Common myeloid progenitor, CD34-positive (primary cell): ENCODE data around the gene ATP5PD.

Experiments used
- CTCF ChIA-PET: fragments of 350-600 bp; sonication (Branson Sonifier 250); formaldehyde crosslinking; loops from one replicate; lab custom pipeline; 2021; ENCODE audit warnings: antibody characterized with exemption; lab: Charles Lee
- POLR2A ChIA-PET: fragments of 350-600 bp; sonication (Branson Sonifier 250); formaldehyde crosslinking; loops from one replicate; lab custom pipeline; 2021; ENCODE audit warnings: antibody characterized with exemption; lab: Charles Lee
- DNase-seq, 3 donors: peaks; one replicate each; pipeline versions ENCODE4 v3.0.0 to v3.0.0-alpha.2; 2013
- H3K27ac ChIP-seq, 2 experiments: 1 replicate in 1 of 2; 2 replicates in 1 of 2; pipeline ENCODE4 v1.7.0; 2013; ENCODE audit warnings: inconsistent platforms in 2 of 2, low read length in 2 of 2, mild to moderate bottlenecking in 2 of 2, low read depth in 1 of 2, moderate library complexity in 1 of 2; ENCODE audit not compliant: severe bottlenecking in 2 of 2, insufficient read depth in 1 of 2, poor library complexity in 1 of 2
- H3K27me3 ChIP-seq, 5 experiments: replicated peaks in 2 of 5; 1 replicate in 3 of 5; 2 replicates in 2 of 5; pipeline versions ENCODE4 v1.6.1 to v1.7.0; 2013; ENCODE audit warnings: low read length in 4 of 5, mild to moderate bottlenecking in 2 of 5, moderate library complexity in 2 of 5, inconsistent platforms in 1 of 5; ENCODE audit not compliant: insufficient read depth in 5 of 5, control insufficient read depth in 4 of 5
- H3K36me3 ChIP-seq, 4 experiments: 1 replicate in 2 of 4; 2 replicates in 2 of 4; pipeline versions ENCODE4 v1.6.1 to v1.7.0; 2013; ENCODE audit warnings: low read length in 3 of 4, control low read depth in 1 of 4, mild to moderate bottlenecking in 1 of 4; ENCODE audit not compliant: control insufficient read depth in 4 of 4, insufficient read depth in 4 of 4
- H3K4me1 ChIP-seq, 4 experiments: 1 replicate in 3 of 4; 2 replicates in 1 of 4; pipeline versions ENCODE4 v1.6.1 to v1.7.1; 2013; ENCODE audit warnings: low read length in 3 of 4, mild to moderate bottlenecking in 3 of 4, control low read depth in 1 of 4, inconsistent platforms in 1 of 4, moderate library complexity in 1 of 4; ENCODE audit not compliant: control insufficient read depth in 4 of 4, insufficient read depth in 4 of 4; ENCODE audit errors: control extremely low read depth in 1 of 4
- H3K4me3 ChIP-seq, 7 experiments: 1 replicate in 4 of 7; 2 replicates in 3 of 7; pipeline versions ENCODE4 v1.5.1 to v1.7.0; 2013; ENCODE audit warnings: mild to moderate bottlenecking in 7 of 7, low read length in 6 of 7, moderate library complexity in 6 of 7, inconsistent platforms in 2 of 7, low read depth in 2 of 7, control low read depth in 1 of 7; ENCODE audit not compliant: insufficient read depth in 4 of 7, control insufficient read depth in 1 of 7; ENCODE audit errors: extremely low read depth in 1 of 7
- H3K9me3 ChIP-seq, 5 experiments: 1 replicate in 4 of 5; 2 replicates in 1 of 5; pipeline versions ENCODE4 v1.6.1 to v1.7.1; 2013; ENCODE audit warnings: low read length in 4 of 5, mild to moderate bottlenecking in 2 of 5, inconsistent platforms in 1 of 5, low read depth in 1 of 5, moderate library complexity in 1 of 5; ENCODE audit not compliant: control insufficient read depth in 4 of 5, insufficient read depth in 2 of 5; ENCODE audit errors: control extremely low read depth in 1 of 5
- WGBS: methylation state at CpG from one replicate; pipeline ENCODE4 v1.1.5; 2013; ENCODE audit not compliant: insufficient coverage; 5-methylcytosine and 5-hydroxymethylcytosine counted together

The ATP5PD gene

GRCh38 chr17:75084039-75084660 is 37.4 kb upstream of the ATP5PD start:
- H3K27me3 ChIP-seq, result no peaks in the 10 kb centered on the region
- POLR2A ChIA-PET, result no interaction called here
- H3K27ac ChIP-seq, result no peak overlapping the region
- peaks cover 0 to 27% (median 17%) of the 10 kb centered on the region in 4 experiments for H3K4me1 ChIP-seq
- WGBS, result 74% methylated on average over 10 of the region's 14 CpGs
- CTCF ChIA-PET, result interaction anchor here (1.0 to 2.3 kb wide), 7 partner anchors 8 to 122 kb away, joined by 3 to 10 read pairs (median 3); partner anchors contain the start of gene NT5C
- no peak for DNase-seq
- no peaks in the 10 kb centered on the region for H3K36me3 ChIP-seq
- H3K4me3 ChIP-seq, result no peak overlapping the region
- H3K9me3 ChIP-seq, result no peaks in the 10 kb centered on the region

GRCh38 chr17:75082683-75083082 is 35.9 kb upstream of the ATP5PD start:
- Histone ChIP-seq H3K4me1 (peaks cover 0 to 16% (median 13%) of the 10 kb centered on the region in 4 experiments), H3K9me3 (no peaks in the 10 kb centered on the region), H3K27me3 (no peaks in the 10 kb centered on the region), H3K36me3 (no peaks in the 10 kb centered on the region), H3K27ac (no peak overlapping the region), H3K4me3 (no peak overlapping the region)
- no peak for DNase-seq
- WGBS, result 93% methylated on average over 4 of the region's 6 CpGs
- CTCF ChIA-PET, result interaction anchor here (2.4 to 5.2 kb wide), 2 partner anchors 23 to 31 kb away, joined by 11 to 28 read pairs; no protein-coding TSS in a partner anchor
- POLR2A ChIA-PET, result no interaction called here

- ChIA-PET CTCF (interaction anchor here (0.6 to 5.2 kb wide), 7 partner anchors 7 to 108 kb away, joined by 3 to 28 read pairs (median 9); no protein-coding TSS in a partner anchor), POLR2A (interaction anchor here (0.6 kb wide), 1 partner anchor 50 kb away, joined by 6 read pairs; no protein-coding TSS in a partner anchor)
- 92% methylated on average over 12 of the region's 13 CpGs for WGBS
- Histone ChIP-seq H3K9me3 (no peaks in the 10 kb centered on the region), H3K4me3 (no peak overlapping the region), H3K27ac (no peak overlapping the region), H3K36me3 (no peaks in the 10 kb centered on the region), H3K4me1 (peaks cover 0 to 19% (median 12%) of the 10 kb centered on the region in 4 experiments), H3K27me3 (no peaks in the 10 kb centered on the region)
- no peak for DNase-seq
Observed at GRCh38 chr17:75081611-75082540, 35.1 kb upstream of the ATP5PD start.

GRCh38 chr17:75079023-75079373 is 32.2 kb upstream of the ATP5PD start:
- CTCF ChIA-PET, result interaction anchor here (0.9 to 6.9 kb wide), 10 partner anchors 9 to 150 kb away, joined by 3 to 43 read pairs (median 5); partner anchors contain the start of genes NT5C and SLC16A5
- Histone ChIP-seq H3K27ac (no peak overlapping the region), H3K4me3 (no peak overlapping the region), H3K9me3 (no peaks in the 10 kb centered on the region), H3K4me1 (peaks cover 0 to 20% (median 9%) of the 10 kb centered on the region in 4 experiments), H3K27me3 (no peaks in the 10 kb centered on the region), H3K36me3 (no peaks in the 10 kb centered on the region)
- 81% methylated on average over 7 of the region's 8 CpGs for WGBS
- POLR2A ChIA-PET, result interaction anchor here (1.2 kb wide), 1 partner anchor 35 kb away, joined by 3 read pairs; no protein-coding TSS in a partner anchor
- no peak for DNase-seq

GRCh38 chr17:75078284-75079022 is 31.7 kb upstream of the ATP5PD start:
- WGBS, result 84% methylated on average over 12 of the region's 17 CpGs
- no peak for DNase-seq
- no peaks in the 10 kb centered on the region for H3K9me3 ChIP-seq
- no peak overlapping the region for H3K27ac ChIP-seq
- no peaks in the 10 kb centered on the region for H3K36me3 ChIP-seq
- CTCF ChIA-PET, result interaction anchor here (0.9 to 6.9 kb wide), 13 partner anchors 9 to 151 kb away, joined by 3 to 43 read pairs (median 4); partner anchors contain the start of genes NT5C and SLC16A5
- POLR2A ChIA-PET, result interaction anchor here (1.2 to 1.7 kb wide), 2 partner anchors 10 to 36 kb away, joined by 3 to 7 read pairs; partner anchors contain the start of gene SLC16A5
- no peaks in the 10 kb centered on the region for H3K27me3 ChIP-seq
- H3K4me3 ChIP-seq, result no peak overlapping the region
- H3K4me1 ChIP-seq, result peaks cover 0 to 20% (median 9%) of the 10 kb centered on the region in 4 experiments

- no peak overlapping the region for H3K27ac ChIP-seq
- ChIA-PET CTCF (interaction anchor here (0.9 to 9.2 kb wide), 18 partner anchors 8 to 151 kb away, joined by 3 to 107 read pairs (median 4); partner anchors contain the start of genes NT5C and SLC16A5), POLR2A (interaction anchor here (1.7 kb wide), 1 partner anchor 10 kb away, joined by 7 read pairs; the partner anchor contains the start of gene SLC16A5)
- H3K9me3 ChIP-seq, result no peaks in the 10 kb centered on the region
- peak; percentile 47 to 82 (median 72) for DNase-seq
- H3K27me3 ChIP-seq, result no peaks in the 10 kb centered on the region
- WGBS, result 7% methylated on average over 44 of the region's 53 CpGs
- H3K36me3 ChIP-seq, result no peaks in the 10 kb centered on the region
- peaks cover 0 to 20% (median 9%) of the 10 kb centered on the region in 4 experiments for H3K4me1 ChIP-seq
- peak overlapping the region in 6 of 7 experiments; percentile 19 to 75 (median 59) for H3K4me3 ChIP-seq
Observed at GRCh38 chr17:75077496-75078283, 30.9 kb upstream of the ATP5PD start.
